ENCODE data around the gene ZKSCAN3.
"Not testable (repeated sequence)": the region's sequence is repeated elsewhere in the genome, so short reads cannot be mapped to it uniquely, and the experiment has no call there.

The ZKSCAN3 gene

DNA sequence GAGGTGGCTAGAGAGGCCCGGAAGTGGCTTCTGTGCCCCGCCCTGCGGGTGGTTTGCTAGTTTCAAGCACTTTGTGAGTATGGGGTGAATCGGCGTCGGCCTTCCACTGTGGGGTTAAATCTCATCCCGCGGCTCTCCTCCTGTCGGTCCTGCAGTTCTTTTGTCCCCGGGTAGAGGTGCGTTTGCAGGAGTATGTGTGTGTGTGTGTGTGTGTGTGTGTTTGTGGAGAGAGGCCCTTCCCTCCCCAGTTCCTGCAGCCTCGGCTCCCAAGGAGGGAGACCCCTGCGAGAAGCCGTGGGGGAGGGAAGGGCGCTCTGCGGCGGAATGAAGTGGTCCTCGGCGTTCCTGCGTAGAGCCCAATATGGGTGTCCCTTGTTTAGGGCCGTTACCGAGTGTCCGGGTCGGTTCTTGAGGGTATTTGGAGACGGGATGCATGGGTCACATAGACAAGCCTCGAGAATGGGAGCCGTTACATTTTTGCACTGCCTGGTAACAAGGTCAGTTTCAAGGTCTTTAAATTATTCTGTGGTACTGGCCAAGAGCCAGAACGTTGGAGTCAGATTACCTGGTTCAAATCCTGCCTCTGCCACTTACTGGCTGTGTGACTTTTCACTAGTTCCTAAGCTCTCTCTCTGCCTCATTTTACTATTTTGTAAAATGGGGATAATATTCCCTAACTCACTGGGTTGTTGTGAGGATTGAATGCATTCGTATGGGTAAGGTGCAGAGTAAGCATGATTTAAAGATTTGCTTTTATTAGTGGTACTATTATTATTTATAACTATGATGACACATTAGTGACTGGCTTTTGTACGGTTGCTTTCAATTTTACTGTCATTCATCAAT lies at the start of gene ZKSCAN3:
TSS of gene ZKSCAN3 (plus strand) at position 56 of the 846 bp plus-strand sequence. CDS start 9,640 bp downstream, outside the sequence.
- no peak for TF ChIP-seq ZNF274 (IDR thresholded peaks at IDR 0.05; ENCODE audit: low read depth, low read length)
- peak within 1 kb of the TSS; percentile 68 for H3K4me3 ChIP-seq (ENCODE audit: low read length)

DNA sequence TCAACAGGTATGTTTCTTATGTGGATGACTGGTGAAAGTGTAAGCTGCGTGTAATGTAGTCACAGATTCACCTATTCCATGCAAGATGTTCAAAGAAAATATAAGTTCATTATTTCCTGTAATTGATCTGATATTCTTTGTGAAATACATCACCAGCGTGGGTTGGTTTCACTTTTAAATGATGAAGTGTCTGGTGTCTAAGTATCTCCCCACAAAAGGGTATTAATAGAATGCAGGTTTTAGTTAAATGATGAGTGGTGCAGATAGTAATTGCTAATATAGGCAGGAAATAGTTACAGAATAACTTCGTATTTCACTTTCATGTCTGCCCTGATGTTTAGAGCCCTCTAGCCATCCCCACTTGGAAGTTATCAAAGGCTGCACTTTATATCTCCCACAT lies 46.2 kb upstream of the ZKSCAN3 start:
- H3K4me3 ChIP-seq (ENCODE audit: low read length), result peak overlapping the region; percentile 40; the same call in 1 of the 2 replicates
- TF ChIP-seq ZNF274 (IDR thresholded peaks at IDR 0.05; ENCODE audit: low read depth, low read length), result no peak

DNA sequence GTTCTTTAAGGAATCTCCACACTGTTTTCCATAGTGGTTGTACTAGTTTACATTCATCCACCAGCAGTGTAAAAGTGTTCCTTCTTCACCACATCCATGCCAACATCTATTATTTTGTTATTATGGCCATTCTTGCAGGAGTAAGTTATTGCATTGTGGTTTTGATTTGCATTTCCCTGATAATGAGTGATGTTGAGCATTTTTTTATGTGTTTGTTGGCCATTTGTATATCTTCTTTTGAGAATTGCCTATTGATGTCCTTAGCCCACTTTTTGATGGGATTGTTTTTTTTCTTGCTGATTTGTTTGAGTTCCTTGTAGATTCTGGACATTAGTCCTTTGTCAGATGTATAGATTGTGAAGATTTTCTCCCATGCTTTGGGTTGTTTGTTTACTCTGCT lies 43.4 kb upstream of the ZKSCAN3 start:
- not testable (repeated sequence) for H3K4me3 ChIP-seq (ENCODE audit: low read length)

DNA sequence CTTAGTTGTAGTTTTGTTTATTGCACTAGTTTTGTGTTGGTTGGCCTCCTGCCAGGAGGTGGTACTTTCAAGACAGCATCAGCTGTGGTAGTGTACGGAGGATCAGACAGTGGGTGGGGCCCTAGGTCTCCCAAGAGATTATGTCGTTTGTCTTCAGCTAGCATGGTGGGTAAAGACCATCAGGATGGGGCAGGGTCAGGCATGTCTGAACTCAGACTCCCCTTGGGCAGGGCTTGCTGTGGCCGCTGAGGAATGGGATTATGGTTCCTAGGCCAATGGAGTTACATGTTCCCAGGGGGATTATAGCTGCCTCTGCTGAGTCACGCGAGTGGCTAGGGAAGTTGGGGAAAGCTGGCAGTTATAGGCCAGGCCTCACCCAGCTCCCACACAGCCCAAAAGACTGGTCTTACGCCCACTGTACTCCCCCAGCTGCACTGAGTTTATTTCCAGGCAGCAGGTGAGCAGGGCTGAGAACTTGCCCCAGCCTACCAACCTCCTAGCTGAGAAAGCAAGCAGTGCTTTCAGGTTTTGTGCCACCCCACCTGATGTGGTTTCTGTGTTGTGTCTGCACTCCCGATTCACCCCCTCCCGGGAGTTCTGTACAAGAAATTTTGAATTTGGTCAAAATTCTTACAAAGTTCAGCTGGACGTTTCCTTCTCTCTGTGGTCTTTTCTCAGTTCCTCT lies 38.5 kb upstream of the ZKSCAN3 start:
- no peak for TF ChIP-seq ZNF274 (IDR thresholded peaks at IDR 0.05; ENCODE audit: low read depth, low read length)
- H3K4me3 ChIP-seq (ENCODE audit: low read length), result no peak overlapping the region

DNA sequence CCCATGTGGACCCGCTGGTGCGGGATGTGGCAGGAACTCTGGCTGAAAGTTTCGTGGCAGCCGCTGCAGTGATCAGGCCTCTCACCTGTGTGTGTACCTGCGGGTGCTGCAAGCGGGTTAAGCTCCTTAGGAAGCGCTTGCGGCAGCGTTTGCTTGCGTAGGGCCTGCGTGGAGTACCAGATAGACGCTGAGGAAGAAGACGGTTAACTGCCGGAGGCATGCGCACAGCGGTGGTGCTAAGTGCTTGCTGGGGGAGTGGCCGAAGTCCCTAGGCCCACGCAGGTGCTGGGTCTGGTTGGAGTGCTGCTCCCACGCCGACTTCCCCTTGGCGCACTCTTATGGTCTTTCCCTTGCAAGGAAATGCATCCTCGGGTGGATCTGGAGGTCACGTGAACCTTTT lies 36.8 kb upstream of the ZKSCAN3 start:
- H3K4me3 ChIP-seq (ENCODE audit: low read length), result no peak overlapping the region

DNA sequence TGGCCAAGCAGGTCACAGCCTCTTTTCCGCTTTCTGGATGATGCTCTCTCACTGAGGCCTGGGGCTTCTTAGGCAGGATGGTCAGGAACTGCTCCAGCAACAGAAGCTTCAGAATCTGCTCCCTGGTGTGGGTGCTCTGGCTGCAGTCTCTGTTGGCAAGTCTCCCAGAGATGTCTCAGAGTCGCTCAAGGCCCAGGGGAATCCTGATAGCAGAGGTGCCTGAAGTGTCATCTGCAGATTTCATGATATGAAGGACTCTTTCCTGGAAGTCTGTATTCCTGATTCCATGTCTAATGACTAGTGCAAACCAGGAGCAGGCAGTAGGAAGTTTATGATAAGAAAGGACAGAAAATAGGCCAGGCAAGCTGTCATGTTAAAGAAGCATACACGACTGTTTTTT lies 34.1 kb upstream of the ZKSCAN3 start:
- no peak overlapping the region for H3K4me3 ChIP-seq (ENCODE audit: low read length)
- TF ChIP-seq ZNF274 (IDR thresholded peaks at IDR 0.05; ENCODE audit: low read depth, low read length), result no peak

More for the DNA sequence above, 36.8 kb upstream of the ZKSCAN3 start:
- TF ChIP-seq ZNF274 (IDR thresholded peaks at IDR 0.05; ENCODE audit: low read depth, low read length), result no peak

DNA sequence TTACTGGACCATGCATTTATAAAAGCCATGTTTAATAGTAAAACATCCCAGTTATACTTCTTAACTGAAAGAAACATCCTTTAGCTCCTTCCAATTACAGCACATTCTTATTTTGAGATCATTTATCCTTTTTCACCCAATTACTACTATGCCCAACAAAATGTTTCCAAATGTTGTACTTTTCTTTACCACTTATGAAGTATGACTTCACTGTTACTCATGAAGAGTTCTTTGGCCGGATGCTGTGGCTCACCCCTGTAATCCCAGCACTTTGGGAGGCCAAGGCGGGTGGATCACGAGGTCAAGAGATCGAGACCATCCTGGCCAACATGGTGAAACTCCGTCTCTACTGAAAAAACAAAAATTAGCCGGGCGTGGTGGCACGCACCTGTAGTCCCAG lies 31.9 kb upstream of the ZKSCAN3 start:
- not testable (repeated sequence) for H3K4me3 ChIP-seq (ENCODE audit: low read length)

DNA sequence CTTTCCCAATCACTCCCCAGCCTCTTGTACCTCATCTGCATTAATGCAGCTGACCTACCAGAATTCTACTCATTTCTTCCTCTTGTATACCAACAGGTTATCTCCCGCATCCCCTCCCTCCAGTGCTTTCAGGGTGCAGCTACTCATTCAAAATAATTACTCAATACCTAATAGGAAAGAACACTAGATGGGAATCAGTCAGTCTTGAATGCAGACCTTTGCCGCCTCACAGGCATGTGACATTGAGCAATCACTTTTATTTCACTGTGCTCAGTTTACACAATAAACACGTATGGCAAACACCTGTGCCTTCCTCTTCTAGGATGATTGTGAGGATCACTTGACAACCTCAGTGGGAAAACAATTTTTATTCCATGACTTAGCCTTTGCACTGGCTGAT lies 27.1 kb upstream of the ZKSCAN3 start:
- TF ChIP-seq ZNF274 (IDR thresholded peaks at IDR 0.05; ENCODE audit: low read depth, low read length), result no peak
- H3K4me3 ChIP-seq (ENCODE audit: low read length), result no peak overlapping the region

DNA sequence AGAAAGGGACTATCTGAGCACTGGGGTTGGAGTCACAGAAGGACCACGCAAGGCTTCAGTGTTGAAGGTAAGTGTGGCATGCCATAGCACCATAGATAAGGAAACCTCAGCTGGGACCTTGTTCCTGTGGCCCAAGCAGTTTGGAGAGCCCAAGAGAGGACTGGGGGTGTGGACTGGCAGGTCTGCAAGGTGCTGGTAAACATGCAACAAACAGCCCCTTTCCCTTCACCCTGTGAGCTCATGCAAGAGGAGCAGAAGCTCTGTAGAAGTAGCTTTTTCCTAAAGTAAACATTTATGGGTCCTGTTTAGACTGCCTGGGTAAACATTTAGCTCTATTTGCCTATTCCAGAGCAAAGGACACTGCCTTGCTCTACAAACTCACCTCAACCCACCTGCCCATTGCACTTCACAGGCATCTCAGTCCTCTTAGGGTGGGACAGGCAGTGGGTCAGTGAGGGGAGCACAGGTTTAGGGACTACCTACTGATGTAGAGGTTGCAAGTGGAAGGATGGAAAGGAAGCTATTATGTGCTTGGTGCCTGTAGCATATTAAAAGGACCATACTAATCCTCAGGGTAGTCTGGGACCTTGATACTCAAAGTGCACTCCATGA lies 25.8 kb upstream of the ZKSCAN3 start:
- H3K4me3 ChIP-seq (ENCODE audit: low read length), result no peak overlapping the region
- no peak for TF ChIP-seq ZNF274 (IDR thresholded peaks at IDR 0.05; ENCODE audit: low read depth, low read length)

DNA sequence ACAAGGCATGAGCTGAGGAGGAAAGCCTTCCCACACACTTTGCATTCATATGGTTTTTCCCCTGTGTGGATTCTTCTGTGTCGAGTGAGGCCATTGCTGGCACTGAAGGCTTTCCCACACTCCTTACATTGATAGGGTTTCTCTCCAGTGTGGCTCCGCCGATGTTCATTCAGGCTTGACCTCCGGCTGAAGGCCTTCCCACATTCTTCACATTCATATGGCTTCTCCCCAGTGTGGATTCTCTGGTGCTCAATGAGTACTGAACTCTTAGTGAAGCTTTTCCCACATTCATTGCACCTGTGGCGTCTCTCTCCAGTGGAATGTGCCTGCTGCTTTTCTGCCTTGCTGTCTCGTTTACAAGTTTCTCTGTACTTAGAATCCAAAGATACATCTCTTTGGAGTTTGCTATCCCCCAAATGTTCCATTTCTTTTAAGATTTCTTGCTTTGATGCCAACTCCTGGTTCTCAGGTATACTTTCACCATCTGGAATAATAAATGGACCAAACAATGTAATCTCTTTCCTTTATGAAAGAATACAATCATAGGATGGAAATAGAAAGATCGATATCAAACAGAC lies 23.3 kb upstream of the ZKSCAN3 start:
- no peak for TF ChIP-seq ZNF274 (IDR thresholded peaks at IDR 0.05; ENCODE audit: low read depth, low read length)
- H3K4me3 ChIP-seq (ENCODE audit: low read length), result no peak overlapping the region

DNA sequence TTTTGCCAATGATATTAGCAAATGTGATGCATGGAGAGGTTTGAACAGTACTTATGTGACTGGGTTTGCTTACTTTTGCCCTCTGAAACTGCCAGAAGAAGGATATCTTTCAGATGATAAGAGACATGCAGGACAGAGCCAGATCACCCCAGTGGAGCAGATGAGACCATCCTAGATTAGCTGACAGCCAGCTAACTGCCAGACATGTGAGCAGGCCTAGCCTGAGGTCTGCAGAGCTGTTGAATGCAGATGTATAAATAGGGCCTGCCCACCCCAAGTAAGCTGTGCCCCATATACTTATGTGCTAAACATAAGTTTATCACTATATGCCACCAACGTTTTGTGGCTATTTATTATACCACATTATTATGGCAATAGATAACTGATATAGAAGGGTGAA lies 19.7 kb upstream of the ZKSCAN3 start:
- H3K4me3 ChIP-seq (ENCODE audit: low read length), result no peak overlapping the region
- no peak for TF ChIP-seq ZNF274 (IDR thresholded peaks at IDR 0.05; ENCODE audit: low read depth, low read length)

DNA sequence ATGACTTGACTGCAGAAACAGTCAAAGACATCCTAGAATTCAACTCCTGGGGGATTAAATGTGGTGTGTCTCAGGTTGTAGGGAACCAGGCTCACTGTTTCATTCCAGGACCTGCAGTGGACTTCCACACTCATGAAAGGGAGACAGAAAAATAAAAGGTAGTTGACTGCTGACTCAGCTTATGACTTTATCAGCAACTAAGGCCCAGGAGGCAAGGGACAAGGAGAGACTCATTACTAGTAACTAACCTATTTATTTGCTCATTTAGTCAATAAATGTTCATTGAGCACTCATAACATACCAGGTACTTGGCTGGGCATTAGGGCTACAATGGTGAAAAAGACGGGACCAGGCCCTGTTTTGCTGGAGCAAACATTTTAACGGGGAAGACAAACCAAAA lies 16.7 kb upstream of the ZKSCAN3 start:
- no peak for TF ChIP-seq ZNF274 (IDR thresholded peaks at IDR 0.05; ENCODE audit: low read depth, low read length)

DNA sequence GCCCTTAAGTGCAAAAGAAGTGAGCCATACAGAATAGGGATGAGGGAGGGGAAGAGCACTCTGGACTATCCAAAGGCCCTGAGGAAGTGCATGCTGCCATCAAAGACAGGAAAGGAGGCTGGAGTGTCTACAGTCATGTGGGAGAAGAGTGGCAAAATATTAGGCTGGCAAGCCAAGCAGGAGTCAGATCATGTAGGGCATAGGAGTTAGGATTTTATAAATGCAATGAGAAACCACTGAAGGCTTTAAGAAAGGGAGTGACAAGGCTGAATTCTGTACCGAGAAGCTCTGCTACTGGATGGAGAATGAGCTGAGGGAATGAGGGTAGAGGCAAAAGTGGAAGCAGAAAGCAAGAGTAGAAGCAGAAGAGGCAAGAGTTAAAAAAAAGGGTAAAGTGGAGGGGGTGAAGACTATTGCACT lies 16.1 kb upstream of the ZKSCAN3 start:
- TF ChIP-seq ZNF274 (IDR thresholded peaks at IDR 0.05; ENCODE audit: low read depth, low read length), result no peak
- H3K4me3 ChIP-seq (ENCODE audit: low read length), result no peak overlapping the region

More for the DNA sequence above, 16.7 kb upstream of the ZKSCAN3 start:
- no peak overlapping the region for H3K4me3 ChIP-seq (ENCODE audit: low read length)

DNA sequence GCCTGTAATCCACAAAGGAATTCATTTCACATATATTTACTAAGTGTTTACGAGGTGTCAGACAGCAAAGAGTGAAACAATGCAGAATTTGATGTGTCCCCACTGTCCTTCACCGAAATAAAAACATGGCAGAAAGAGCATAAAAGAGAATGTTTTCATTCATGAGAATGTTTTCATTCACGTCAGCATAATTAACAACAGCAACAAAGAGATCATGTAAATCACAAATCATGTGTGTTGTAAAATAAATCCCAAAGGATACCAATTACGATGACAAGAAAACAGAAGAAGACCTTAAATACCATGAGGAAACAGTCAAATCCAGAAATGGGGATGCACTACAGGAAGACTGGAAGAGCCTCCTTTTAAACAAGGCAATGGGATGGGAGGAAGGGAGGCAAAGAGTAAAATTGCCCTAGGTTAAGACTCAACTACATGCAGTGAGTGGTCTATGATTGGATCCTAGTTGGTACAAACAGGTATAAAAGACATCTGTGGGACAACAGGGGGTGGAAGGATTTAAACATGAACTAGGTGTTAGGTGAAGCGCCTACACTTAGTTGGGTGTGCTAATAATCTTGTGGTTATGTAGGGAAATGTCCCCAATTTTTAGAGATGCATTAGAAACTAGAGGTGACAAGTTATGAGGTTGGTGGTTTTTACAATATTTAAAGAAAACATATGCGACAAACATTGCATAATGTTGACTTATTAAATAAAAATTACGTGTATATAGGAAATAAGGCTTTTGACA lies 15.3 kb upstream of the ZKSCAN3 start:
- TF ChIP-seq ZNF274 (IDR thresholded peaks at IDR 0.05; ENCODE audit: low read depth, low read length), result no peak
- H3K4me3 ChIP-seq (ENCODE audit: low read length), result peak overlapping the region; percentile 94; the same call in 1 of the 2 replicates
